Activated B cell treated with CpG ODN at 0.5 μM for 24 hours (primary cell): Measurements from ENCODE around the gene FOXL1. TPM values are rescaled to one million over a fixed set of nuclear protein-coding genes. Genes with fewer than 3 reads are reported as not detected.

ENCODE experiments used
- ATAC-seq: fragments of 200-7000 bp; cut with Tn5 transposase; one replicate; pipeline ENCODE4 v1.10.0; 2021; ENCODE audit warnings: low read depth, mild to moderate bottlenecking, moderate library complexity
- CTCF ChIA-PET: fragments of 350-600 bp; sonication (Branson Sonifier 250); formaldehyde crosslinking; loops from one replicate; lab custom pipeline; 2021; ENCODE audit warnings: antibody characterized with exemption; lab: Charles Lee
- POLR2A ChIA-PET: fragments of 350-600 bp; sonication (Branson Sonifier 250); formaldehyde crosslinking; loops from one replicate; lab custom pipeline; 2021; ENCODE audit warnings: antibody characterized with exemption; lab: Charles Lee
- DNase-seq: peaks from one replicate; pipeline ENCODE4 v3.0.0; 2022
- H3K27ac Mint-ChIP-seq: one replicate; pipeline ENCODE4 v1.8.0; 2020; ENCODE audit warnings: mixed read lengths
- H3K27me3 Mint-ChIP-seq: one replicate; pipeline ENCODE4 v1.8.0; 2021; ENCODE audit warnings: mixed read lengths
- H3K36me3 Mint-ChIP-seq: one replicate; pipeline ENCODE4 v1.8.0; 2021; ENCODE audit warnings: low read depth, mixed read lengths
- H3K4me1 Mint-ChIP-seq: one replicate; pipeline ENCODE4 v1.8.0; 2021; ENCODE audit warnings: mixed read lengths
- H3K4me3 Mint-ChIP-seq: one replicate; pipeline ENCODE4 v1.8.0; 2020; ENCODE audit warnings: mild to moderate bottlenecking, mixed read lengths
- H3K9me3 Mint-ChIP-seq: one replicate; pipeline ENCODE4 v1.8.0; 2020; ENCODE audit warnings: mixed read lengths
- CTCF ChIP-seq: fragments of 200-600 bp; IDR thresholded peaks from one replicate; pipeline ENCODE4 v1.8.0; 2022; ENCODE audit warnings: antibody characterized with exemption, mild to moderate bottlenecking
- intact Hi-C: fragments of 100-400 bp; cut with micrococcal nuclease; formaldehyde crosslinking; loops from one replicate; pipeline ENCODE4 v1.15.1; 2024
- total RNA-seq: library from RNA; stranded (reverse); gene quantifications from 2 replicates; pipeline ENCODE4 v1.2.3, GENCODE V29; 2022

Gene FOXL1
- total RNA-seq, 1 donor from 2014 or later = not detected

- POLR2A ChIA-PET = interaction anchor here (1.0 to 1.3 kb wide), 3 partner anchors 11 to 779 kb away, joined by 3 read pairs; partner anchors contain the start of gene FBXO31
- CTCF ChIA-PET = no interaction called here
- peaks cover 17% of the 10 kb centered on the region for H3K27me3 Mint-ChIP-seq
- DNase-seq = peak; percentile 44
- no peak for TF ChIP-seq CTCF
- peaks cover 4% of the 10 kb centered on the region for H3K36me3 Mint-ChIP-seq
- peak; percentile 99 for ATAC-seq
- H3K9me3 Mint-ChIP-seq = no peaks in the 10 kb centered on the region
- H3K4me1 Mint-ChIP-seq = peaks cover 10% of the 10 kb centered on the region
- H3K4me3 Mint-ChIP-seq = peak overlapping the region; percentile 88
- peak overlapping the region; percentile 79 for H3K27ac Mint-ChIP-seq
- intact Hi-C loops = no loop called here
Measured at GRCh38 chr16:86604436-86605193, 26.3 kb downstream of the FOXL1 start.

GRCh38 chr16:86605950-86606349 is 27.6 kb downstream of the FOXL1 start:
- intact Hi-C loops = no loop called here
- no peak for DNase-seq
- H3K4me1 Mint-ChIP-seq = peaks cover 10% of the 10 kb centered on the region
- ChIA-PET POLR2A (no interaction called here), CTCF (no interaction called here)
- H3K27me3 Mint-ChIP-seq = peaks cover 9% of the 10 kb centered on the region
- ATAC-seq = no peak
- H3K27ac Mint-ChIP-seq = no peak overlapping the region
- H3K9me3 Mint-ChIP-seq = no peaks in the 10 kb centered on the region
- H3K36me3 Mint-ChIP-seq = peaks cover 4% of the 10 kb centered on the region
- no peak for TF ChIP-seq CTCF
- peak overlapping the region; percentile 15 for H3K4me3 Mint-ChIP-seq

GRCh38 chr16:86608301-86608747 is 30.0 kb downstream of the FOXL1 start:
- Mint-ChIP-seq H3K4me3 (no peak overlapping the region), H3K27me3 (peaks cover 5% of the 10 kb centered on the region), H3K4me1 (peaks cover 10% of the 10 kb centered on the region), H3K9me3 (no peaks in the 10 kb centered on the region), H3K27ac (no peak overlapping the region), H3K36me3 (peaks cover 4% of the 10 kb centered on the region)
- no peak for TF ChIP-seq CTCF
- ChIA-PET POLR2A (interaction anchor here (0.5 kb wide), 1 partner anchor 12 kb away, joined by 3 read pairs; no protein-coding TSS in a partner anchor), CTCF (no interaction called here)
- DNase-seq (no peak), ATAC-seq (no peak)
- intact Hi-C loops = no loop called here

- no peak overlapping the region for H3K4me3 Mint-ChIP-seq
- peaks cover 9% of the 10 kb centered on the region for H3K4me1 Mint-ChIP-seq
- no peak for ATAC-seq
- no peak overlapping the region for H3K27ac Mint-ChIP-seq
- ChIA-PET POLR2A (no interaction called here), CTCF (no interaction called here)
- peaks cover 4% of the 10 kb centered on the region for H3K27me3 Mint-ChIP-seq
- DNase-seq = no peak
- no peaks in the 10 kb centered on the region for H3K9me3 Mint-ChIP-seq
- no peak for TF ChIP-seq CTCF
- H3K36me3 Mint-ChIP-seq = peaks cover 4% of the 10 kb centered on the region
- intact Hi-C loops = no loop called here
Measured at GRCh38 chr16:86609115-86609514, 30.8 kb downstream of the FOXL1 start.

GRCh38 chr16:86609661-86610060 is 31.3 kb downstream of the FOXL1 start:
- POLR2A ChIA-PET = no interaction called here
- H3K27me3 Mint-ChIP-seq = peaks cover 1% of the 10 kb centered on the region
- H3K9me3 Mint-ChIP-seq = no peaks in the 10 kb centered on the region
- ATAC-seq (no peak), DNase-seq (no peak)
- TF ChIP-seq CTCF = no peak
- CTCF ChIA-PET = no interaction called here
- H3K4me3 Mint-ChIP-seq = no peak overlapping the region
- H3K4me1 Mint-ChIP-seq = peaks cover 5% of the 10 kb centered on the region
- intact Hi-C loops = no loop called here
- peaks cover 2% of the 10 kb centered on the region for H3K36me3 Mint-ChIP-seq
- H3K27ac Mint-ChIP-seq = no peak overlapping the region
